ENCODE data around the gene PALB2. TPM values are rescaled to one million over a fixed set of nuclear protein-coding genes. Genes with fewer than 3 reads are reported as not detected.

The PALB2 gene
- total and polyA plus RNA-seq, 9 of the 15 experiments (the other 6 are each of a cell fraction or from before 2014, with no cell fraction given) = 7.0 to 25.8 (median 15.2) TPM

DNA sequence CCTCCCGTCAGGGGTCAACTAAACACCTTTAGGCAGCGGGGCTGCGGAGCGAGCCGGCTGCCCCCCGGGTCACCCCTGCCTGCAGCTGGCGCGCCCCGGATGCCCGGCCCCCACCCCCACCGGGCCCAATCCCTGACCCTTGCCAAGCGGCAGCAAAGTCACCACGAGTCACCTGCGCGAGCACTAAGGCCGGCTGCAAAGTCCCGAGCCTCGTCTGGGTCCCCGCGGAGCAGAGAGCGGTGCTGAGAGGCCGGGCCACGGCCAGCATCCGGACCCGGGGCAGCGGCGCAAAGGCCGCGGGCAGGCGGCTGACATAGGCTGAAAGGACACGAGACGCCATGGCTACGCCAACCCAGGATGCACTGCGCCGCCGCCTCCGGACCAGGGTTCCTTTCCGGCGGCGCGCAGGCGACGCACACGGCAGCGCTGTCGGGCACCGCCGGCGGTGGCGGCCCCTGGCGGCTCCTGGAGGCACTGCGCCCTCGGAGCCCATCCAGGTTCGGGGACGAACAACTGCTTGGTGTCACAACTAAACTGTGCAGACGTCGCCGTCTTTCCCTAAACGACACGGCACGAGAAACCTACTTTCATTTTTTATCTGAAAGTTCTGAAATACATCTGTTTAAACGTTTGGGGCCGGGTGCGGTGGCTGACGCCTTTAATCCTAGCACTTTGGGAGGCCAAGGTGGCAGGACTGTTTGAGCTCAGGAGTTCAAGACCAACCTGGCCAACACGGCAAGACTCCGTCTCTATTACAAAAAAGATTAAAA, 45.0 kb downstream of the PALB2 start, which contains the start of gene NDUFAB1 (continued):
- TF ChIP-seq, protein P1, sequence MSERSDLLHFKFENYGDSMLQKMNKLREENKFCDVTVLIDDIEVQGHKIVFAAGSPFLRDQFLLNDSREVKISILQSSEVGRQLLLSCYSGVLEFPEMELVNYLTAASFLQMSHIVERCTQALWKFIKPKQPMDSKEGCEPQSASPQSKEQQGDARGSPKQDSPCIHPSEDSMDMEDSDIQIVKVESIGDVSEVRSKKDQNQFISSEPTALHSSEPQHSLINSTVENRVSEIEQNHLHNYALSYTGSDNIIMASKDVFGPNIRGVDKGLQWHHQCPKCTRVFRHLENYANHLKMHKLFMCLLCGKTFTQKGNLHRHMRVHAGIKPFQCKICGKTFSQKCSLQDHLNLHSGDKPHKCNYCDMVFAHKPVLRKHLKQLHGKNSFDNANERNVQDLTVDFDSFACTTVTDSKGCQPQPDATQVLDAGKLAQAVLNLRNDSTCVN (CRISPR knock-in tag; IDR thresholded peaks at IDR 0.05) = no peak
- TF ChIP-seq PTRF (tag; IDR thresholded peaks at IDR 0.05) (no peak), CBX2 (IDR thresholded peaks at IDR 0.05; ENCODE audit: insufficient read depth, low read length, poor library complexity, severe bottlenecking) (no peak), ZNF175 (CRISPR knock-in tag; IDR thresholded peaks at IDR 0.05; ENCODE audit: low read depth) (no peak), HEY1 (CRISPR knock-in tag; IDR thresholded peaks at IDR 0.05; ENCODE audit: borderline replicate concordance) (no peak), SAP30 (IDR thresholded peaks at IDR 0.05; ENCODE audit: borderline replicate concordance, insufficient read depth, low read depth, low read length, poor library complexity, severe bottlenecking) (peak; percentile 67), NR1H2 (CRISPR knock-in tag; IDR thresholded peaks at IDR 0.05) (no peak), HLTF (IDR thresholded peaks at IDR 0.05) (no peak), JUNB (CRISPR knock-in tag; conservative IDR thresholded peaks at IDR 0.05) (no peak), ZNF146 (CRISPR knock-in tag; IDR thresholded peaks at IDR 0.05; ENCODE audit: unreplicated experiment) (peak; percentile 10), MAFG (tag; conservative IDR thresholded peaks at IDR 0.05) (no peak), KLF16 (IDR thresholded peaks at IDR 0.05) (no peak), FOS (IDR thresholded peaks at IDR 0.05; ENCODE audit: extremely low read depth, insufficient read length) (no peak), C11orf30 (IDR thresholded peaks at IDR 0.05; ENCODE audit: low read depth) (peak; percentile 96), NCOR1 (IDR thresholded peaks at IDR 0.05) (peak; percentile 30; the same call in 1 of the 2 replicates)
- TF ChIP-seq, protein P2, sequence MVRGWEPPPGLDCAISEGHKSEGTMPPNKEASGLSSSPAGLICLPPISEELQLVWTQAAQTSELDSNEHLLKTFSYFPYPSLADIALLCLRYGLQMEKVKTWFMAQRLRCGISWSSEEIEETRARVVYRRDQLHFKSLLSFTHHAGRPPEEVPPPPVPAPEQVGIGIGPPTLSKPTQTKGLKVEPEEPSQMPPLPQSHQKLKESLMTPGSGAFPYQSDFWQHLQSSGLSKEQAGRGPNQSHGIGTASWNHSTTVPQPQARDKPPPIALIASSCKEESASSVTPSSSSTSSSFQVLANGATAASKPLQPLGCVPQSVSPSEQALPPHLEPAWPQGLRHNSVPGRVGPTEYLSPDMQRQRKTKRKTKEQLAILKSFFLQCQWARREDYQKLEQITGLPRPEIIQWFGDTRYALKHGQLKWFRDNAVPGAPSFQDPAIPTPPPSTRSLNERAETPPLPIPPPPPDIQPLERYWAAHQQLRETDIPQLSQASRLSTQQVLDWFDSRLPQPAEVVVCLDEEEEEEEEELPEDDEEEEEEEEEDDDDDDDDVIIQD (CRISPR knock-in tag; IDR thresholded peaks at IDR 0.05) = no peak
- TF ChIP-seq, protein P3, sequence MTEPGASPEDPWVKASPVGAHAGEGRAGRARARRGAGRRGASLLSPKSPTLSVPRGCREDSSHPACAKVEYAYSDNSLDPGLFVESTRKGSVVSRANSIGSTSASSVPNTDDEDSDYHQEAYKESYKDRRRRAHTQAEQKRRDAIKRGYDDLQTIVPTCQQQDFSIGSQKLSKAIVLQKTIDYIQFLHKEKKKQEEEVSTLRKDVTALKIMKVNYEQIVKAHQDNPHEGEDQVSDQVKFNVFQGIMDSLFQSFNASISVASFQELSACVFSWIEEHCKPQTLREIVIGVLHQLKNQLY (CRISPR knock-in tag; conservative IDR thresholded peaks at IDR 0.05) = no peak
- TF ChIP-seq, protein P4, sequence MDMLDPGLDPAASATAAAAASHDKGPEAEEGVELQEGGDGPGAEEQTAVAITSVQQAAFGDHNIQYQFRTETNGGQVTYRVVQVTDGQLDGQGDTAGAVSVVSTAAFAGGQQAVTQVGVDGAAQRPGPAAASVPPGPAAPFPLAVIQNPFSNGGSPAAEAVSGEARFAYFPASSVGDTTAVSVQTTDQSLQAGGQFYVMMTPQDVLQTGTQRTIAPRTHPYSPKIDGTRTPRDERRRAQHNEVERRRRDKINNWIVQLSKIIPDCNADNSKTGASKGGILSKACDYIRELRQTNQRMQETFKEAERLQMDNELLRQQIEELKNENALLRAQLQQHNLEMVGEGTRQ (CRISPR knock-in tag; IDR thresholded peaks at IDR 0.05) = no peak
- TF ChIP-seq, protein P5, sequence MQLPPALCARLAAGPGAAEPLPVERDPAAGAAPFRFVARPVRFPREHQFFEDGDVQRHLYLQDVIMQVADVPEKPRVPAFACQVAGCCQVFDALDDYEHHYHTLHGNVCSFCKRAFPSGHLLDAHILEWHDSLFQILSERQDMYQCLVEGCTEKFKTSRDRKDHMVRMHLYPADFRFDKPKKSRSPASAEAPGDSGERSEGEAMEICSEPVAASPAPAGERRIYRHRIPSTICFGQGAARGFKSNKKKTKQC (CRISPR knock-in tag; IDR thresholded peaks at IDR 0.05) = 0 out of 2 replicates have a peak, but pooled peaks have one; percentile 47
- TF ChIP-seq, protein P6, sequence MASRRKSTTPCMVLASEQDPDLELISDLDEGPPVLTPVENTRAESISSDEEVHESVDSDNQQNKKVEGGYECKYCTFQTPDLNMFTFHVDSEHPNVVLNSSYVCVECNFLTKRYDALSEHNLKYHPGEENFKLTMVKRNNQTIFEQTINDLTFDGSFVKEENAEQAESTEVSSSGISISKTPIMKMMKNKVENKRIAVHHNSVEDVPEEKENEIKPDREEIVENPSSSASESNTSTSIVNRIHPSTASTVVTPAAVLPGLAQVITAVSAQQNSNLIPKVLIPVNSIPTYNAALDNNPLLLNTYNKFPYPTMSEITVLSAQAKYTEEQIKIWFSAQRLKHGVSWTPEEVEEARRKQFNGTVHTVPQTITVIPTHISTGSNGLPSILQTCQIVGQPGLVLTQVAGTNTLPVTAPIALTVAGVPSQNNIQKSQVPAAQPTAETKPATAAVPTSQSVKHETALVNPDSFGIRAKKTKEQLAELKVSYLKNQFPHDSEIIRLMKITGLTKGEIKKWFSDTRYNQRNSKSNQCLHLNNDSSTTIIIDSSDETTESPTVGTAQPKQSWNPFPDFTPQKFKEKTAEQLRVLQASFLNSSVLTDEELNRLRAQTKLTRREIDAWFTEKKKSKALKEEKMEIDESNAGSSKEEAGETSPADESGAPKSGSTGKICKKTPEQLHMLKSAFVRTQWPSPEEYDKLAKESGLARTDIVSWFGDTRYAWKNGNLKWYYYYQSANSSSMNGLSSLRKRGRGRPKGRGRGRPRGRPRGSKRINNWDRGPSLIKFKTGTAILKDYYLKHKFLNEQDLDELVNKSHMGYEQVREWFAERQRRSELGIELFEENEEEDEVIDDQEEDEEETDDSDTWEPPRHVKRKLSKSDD (conservative IDR thresholded peaks at IDR 0.05; ENCODE audit: low read length) = no peak

All from K562 (cell line).